HG02588 (cell line): ENCODE measurements around the gene RANBP3.
A peak's percentile ranks its signal among the peaks of the same experiment; 100 is the strongest.
"Not testable (repeated sequence)": the region's sequence is repeated elsewhere in the genome, so short reads cannot be mapped to it uniquely, and the experiment has no call there.

ENCODE experiments used
- ATAC-seq: cut with Tn5 transposase; IDR thresholded peaks from one replicate; pipeline ENCODE4 v1.9.1; 2021; ENCODE audit warnings: mild to moderate bottlenecking, moderate library complexity; ENCODE audit not compliant: unreplicated experiment

The RANBP3 gene, protein sequence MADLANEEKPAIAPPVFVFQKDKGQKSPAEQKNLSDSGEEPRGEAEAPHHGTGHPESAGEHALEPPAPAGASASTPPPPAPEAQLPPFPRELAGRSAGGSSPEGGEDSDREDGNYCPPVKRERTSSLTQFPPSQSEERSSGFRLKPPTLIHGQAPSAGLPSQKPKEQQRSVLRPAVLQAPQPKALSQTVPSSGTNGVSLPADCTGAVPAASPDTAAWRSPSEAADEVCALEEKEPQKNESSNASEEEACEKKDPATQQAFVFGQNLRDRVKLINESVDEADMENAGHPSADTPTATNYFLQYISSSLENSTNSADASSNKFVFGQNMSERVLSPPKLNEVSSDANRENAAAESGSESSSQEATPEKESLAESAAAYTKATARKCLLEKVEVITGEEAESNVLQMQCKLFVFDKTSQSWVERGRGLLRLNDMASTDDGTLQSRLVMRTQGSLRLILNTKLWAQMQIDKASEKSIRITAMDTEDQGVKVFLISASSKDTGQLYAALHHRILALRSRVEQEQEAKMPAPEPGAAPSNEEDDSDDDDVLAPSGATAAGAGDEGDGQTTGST

DNA sequence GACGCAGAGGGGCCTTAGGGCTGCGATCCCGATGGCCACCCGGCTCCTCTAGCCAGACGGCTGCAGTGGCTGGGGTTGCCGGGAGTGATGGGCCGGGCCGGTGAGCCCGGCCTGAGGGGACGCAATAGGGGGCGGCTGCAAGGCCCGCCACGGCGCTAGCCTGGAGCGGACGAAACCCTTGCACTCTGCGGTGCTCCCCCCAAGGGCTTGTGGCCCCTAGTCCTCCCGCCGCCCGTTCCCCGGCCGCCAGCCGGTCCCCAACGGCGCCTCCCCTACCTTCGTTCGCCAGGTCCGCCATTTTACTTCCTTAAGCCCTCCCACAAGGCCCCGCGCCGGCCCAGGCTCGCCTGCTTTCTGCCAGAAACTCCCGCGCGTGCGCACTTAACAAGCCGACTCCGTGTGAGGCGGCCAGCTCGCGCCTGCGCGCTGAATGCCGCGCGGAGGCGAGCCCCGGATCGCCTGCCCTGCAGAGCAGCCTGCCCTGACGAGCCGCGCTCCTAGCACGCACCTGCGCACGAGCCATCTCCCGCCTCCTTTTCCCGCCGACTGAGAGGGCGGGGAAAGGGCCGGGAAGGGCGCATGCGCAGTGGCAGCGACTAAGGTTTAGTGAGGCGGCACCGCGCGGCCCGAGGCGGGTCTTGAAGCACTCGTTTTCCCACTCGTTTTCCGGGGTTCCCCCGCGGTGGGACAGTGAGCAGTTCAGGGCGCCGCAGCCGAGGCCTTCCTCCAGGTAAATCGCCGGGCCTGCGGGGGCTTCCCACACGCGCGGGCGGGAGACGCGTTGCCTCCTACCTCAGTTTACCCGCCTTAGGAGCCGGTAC lies at the start of gene RANBP3:
RANBP3 (minus strand) TSS at position 356 of the 821 bp plus-strand sequence; CDS start at position 298, 58 bp downstream.
- ATAC-seq, result peak; percentile 87

DNA sequence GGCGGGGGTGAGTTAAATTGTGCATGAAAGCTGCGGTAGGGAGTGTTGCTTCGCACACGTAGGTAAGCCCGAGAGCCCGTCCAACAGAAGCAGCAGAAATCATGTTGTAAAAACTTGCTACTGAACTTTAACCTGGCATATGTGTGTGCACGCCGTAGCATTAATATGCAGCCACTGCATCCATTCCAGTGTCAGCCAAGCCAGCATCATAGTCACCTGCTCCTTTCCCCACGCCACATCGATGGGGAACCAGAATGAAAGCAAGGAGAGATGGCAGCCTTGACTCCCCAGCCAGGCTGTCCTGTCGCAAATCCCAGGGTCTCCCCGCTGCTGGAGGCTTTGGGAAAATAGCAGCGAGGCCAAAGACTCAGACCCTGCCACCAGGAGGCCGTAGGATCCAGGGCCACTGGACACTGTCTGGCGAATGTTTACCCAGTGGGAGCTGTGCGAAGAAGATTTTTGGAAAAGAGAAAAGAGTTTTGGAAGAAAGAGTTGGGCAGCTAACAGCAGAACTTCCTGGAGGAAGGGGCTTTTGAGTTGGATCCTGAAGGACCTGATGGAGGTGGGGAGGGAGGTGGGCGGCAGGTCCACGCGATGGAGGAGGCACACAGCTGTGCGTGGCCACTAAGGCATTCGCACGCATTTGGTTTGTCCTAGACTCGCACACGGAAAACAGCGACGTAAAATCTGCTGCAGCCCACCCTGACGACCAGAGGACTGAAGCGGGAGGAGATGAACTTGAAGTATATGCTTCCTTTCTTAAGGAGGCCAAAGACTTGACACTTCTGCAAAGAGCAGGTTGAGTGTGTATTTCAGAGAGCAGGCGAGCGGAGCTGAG lies 48.7 kb upstream of the RANBP3 start:
- ATAC-seq, result no peak

DNA sequence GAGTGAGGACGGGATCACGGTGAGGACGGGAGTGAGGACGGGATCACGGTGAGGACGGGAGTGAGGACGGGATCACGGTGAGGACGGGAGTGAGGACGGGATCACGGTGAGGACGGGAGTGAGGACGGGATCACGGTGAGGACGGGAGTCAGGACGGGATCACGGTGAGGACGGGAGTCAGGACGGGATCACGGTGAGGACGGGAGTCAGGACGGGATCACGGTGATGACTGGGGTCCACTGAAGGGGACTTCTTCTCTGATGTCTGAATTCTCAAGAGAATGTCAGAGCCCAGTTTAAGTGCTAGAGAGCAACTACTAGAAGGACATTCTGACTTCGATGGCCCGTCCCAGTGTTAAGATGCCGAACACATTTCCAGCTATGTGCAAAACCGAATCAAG lies 46.8 kb upstream of the RANBP3 start:
- ATAC-seq, result not testable (repeated sequence)

DNA sequence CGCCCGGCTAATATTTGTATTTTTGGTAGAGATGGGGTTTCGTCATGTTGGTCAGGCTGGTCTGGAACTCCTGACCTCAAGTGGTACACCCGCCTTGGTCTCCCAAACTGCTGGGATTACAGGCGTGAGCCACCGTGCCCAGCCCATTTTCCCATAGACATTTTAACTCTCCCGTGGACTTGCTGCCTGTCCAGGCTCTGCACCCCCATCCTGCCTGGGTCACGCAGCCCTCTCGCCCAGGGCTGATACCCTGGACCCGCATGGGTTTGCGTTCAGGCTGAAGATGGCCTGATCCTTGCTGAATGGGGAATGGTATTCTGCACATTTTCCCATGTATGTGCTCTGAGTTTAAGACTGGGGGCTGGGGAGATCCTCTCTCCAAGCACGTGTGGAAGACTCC lies 46.0 kb upstream of the RANBP3 start:
- no peak for ATAC-seq

DNA sequence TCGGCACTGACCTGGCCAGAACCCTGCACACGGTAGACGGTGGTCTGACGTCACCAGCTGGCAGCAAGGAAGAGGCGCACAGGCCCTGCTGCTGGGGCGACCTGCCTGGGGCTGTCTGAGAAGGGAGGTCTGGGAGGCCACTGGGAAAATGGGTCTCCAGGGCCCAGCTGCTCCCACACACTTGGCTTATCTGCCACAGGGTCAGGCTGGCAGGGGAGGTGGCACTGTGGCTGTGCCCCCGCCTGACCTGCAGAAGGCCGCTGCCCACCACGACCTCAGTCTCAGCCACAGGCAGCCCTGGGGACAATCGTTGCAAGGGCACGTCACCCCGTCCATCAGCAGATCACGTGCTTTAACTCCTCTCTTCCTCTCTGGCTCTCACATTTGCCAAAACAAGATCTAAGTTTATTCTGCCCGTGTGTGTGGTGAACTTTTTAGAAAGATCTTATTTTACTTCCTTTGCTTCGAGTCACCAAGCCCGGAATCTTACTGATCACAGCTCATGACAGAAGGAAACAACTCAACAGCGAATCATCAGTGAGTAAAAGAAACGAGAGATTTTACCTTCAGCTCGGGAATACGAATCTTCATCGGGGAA lies 45.2 kb upstream of the RANBP3 start:
- no peak for ATAC-seq

DNA sequence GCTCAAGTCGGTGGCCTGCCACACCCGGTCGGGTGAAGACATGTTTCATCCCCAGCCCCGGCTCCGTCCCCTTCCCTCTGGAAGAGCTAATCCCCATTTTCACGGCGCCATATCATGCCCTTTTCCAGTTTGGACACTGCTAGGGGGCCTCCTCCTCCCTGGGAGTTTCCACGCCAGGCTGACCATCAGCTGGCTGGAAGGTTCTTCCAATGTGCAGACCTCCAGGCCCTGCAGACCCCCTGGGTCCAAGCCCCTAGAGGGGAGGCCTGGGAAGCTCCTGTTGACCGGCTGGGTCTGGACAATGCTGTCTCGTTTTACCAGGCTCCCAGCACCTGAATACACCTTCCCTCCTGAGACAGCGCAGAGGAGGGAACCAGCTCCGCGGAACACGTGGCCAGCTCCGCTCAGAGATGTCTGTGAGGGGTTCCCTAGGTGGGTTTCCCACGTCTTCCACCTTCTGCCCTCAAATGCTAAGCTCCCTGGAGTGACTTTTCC lies 44.7 kb upstream of the RANBP3 start:
- no peak for ATAC-seq

DNA sequence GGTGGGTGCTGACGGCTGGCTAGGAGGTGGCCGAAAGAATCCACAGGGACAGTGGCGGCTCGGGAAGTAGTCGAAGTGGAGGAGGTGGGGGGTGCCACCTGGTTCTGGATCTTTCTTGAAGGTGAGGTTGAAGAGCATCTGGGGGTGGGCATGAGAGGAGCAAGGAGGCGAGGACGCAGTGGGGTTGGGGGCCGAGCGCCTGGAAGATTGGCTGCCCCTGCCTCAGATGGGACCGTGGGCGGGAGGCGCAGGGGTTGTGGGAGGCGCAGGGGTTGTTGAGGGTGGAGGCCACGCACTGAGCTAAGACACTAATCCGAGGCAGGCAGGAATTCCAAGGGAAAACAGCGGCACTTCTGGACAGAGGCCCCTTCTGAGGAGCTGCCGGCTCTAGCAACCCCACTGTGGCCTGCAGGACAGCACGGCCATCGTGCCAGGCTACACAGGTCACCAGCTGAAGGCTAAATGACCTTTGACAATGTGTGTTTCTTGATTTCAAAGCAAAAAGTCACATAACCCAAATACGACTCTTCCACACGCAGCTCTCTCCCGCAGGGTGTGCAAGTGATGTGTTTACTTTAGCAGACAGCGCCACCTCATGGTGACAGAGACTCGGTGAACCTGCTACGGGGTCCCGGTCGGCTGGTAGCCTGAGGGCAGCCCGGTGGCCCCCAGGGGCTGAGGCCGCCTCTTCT lies 44.1 kb upstream of the RANBP3 start:
- ATAC-seq, result no peak

DNA sequence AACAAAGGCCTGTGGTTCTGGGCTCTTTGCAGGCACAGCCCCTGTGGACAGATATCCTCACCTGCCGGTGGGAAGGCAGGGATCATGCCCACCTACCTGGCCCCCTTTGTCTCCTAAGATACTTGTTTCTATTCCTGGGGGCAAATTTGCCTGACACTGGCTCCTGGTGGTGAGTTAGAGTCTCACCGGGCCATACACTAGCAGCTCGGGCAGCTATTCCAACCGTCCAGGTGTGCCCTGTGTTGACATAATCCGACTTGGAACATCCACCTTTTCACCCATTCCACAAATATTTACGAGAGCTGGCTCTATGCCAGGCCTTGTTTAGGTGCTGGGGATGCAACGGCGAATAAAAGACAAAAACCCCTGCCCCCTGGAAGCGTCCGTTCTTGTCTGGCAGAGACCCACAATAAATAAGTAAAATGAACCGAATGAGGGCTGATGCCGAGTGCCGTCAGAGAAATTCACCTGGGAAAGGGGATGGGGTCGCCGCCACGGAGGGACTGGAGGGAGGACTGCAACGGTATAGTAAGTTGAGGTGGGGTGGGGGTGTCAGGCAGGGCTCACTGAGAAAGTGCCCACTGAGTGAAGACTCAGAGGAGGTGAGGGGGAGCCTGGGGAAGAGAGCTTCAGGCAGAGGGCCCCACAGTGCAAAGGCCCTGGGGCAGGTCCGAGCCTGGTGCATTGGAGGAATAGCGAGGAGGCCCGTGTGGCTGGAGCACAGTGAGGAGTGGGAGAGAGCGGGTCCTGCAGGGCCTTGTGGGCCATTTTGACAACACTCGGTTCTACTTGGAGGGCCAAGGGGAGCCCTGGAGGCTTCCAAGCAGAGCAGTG lies 43.2 kb upstream of the RANBP3 start:
- ATAC-seq, result no peak

DNA sequence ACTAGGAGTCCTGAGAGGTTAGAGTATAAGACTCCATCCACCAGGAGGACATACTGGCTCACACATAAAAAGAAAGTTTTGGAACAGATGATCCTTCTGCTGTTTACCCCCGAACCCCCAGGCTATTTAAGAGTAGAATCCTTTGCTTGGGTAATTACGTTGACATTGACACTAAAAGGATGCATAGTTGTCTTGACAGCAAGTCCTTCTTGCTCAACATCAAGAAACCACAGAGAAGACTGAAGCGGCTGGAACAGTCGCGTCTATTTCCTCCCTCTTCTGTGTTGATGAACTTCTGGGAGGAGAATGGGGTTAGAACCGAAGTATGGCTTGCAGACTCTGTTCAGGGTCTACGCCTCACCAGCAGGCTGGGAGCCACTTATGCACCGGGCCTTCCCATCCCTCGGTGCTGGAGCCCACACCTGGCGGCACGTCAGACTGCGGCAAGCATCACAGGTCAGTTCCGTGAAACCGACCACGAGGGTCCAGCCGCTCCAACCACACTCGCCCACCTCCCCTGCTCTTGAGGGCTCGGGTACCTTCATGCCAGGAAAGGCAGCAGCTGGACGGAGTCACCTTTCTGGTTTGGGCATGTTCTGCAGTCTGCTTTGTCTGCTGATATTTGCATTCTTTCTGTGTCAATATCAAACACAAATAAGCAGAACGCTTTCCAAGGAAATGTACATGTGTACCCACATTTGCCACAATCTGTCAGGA lies 42.4 kb upstream of the RANBP3 start:
- no peak for ATAC-seq

DNA sequence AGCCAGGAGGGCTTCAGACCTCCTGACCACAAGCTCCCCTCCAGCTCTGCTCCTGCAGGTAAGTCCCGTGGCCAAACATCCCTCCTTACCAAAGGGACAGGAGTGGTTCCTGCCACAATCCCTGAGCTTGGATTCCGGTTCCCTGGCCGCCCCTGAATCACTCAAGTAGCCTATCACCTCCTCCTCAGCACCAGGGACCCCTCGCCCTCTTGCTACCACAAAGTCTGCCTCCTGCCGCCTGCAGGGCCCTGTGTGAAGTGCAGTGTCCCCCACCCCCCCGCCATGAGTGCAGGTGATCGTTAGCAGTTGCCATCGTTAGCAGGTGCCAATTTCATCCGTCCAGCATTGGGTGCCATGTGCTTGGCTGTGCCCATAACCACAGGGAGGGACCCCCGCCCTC lies 40.8 kb upstream of the RANBP3 start:
- no peak for ATAC-seq

DNA sequence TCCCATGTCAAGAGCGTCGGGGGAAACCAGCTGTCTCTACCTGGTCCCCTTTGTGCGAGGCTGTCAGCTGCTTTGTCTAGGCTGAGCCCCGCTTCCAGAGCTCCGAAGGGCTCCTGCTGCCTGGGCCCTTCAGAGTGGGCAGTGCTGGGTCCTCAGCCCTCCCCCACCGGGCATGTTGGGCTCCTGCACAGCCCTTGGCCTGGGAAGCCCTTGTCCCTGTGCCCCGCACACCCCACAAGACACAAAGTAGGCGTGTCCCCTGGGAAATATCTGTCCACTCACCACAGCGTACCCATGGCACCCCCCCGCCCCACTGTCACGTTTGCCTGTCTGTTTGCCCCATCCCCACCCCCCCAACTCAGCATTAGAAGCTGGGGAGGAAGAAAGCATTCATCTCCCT lies 39.6 kb upstream of the RANBP3 start:
- no peak for ATAC-seq

DNA sequence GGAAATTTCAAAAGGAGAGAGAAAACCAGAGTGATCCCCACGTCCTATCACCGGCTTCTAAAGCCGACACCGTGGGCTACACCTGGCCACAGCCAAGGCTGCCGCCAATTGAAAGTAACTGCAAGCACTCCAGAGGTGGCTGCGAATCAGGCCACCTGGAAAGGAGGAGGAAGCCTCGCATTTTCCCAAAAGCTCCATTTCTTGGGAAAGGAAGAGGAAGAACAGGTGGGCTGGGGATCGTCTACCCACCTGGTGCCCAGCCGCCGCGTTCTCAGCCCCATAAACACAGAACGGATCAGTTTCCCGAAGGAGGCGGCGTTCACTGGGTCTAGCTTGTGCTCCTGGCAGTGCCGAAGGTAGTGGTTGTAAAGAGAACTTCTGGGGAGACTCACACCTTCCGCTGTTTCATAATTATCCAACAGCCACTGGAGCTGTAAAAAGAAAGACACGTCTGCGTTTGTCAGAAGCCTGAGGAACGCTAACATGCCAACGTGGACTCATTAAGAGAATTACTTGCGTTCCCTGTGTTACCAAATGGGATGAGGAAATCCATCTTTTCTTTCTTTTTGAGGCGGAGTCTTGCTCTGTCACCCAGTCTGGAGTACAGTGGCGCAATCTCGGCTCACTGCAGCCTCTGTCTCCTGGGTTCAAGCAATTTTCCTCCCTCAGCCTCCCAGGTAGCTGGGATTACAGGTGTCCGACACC lies 38.1 kb upstream of the RANBP3 start:
- no peak for ATAC-seq

DNA sequence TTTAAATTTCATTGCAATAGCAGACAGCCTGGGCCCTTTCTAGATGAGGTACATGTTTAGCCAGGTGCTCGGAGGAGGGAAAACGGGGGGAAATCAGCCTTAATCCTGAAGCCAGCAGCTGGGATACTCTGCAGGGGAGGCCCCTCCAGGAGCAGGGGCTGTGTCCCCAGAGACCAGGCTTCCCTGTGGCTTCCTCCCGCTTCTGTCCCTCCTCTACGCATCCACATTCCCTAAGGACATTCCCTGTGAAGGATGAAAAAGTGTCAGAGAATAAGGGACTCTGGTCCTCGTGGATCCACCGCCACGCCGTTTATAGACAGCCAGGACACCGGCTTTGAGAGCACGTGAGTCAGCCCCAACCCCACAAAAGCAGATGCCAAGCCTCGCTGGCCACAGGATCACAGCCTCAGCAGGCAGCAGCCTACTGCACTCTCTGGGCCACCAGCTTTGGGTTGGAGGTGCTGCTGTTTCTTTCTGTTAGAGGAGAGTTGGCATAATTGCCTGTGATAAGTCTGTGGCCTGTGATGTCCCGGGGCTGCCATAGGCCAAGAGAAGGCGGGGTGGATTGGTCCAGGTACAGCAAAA lies 36.7 kb upstream of the RANBP3 start:
- no peak for ATAC-seq

DNA sequence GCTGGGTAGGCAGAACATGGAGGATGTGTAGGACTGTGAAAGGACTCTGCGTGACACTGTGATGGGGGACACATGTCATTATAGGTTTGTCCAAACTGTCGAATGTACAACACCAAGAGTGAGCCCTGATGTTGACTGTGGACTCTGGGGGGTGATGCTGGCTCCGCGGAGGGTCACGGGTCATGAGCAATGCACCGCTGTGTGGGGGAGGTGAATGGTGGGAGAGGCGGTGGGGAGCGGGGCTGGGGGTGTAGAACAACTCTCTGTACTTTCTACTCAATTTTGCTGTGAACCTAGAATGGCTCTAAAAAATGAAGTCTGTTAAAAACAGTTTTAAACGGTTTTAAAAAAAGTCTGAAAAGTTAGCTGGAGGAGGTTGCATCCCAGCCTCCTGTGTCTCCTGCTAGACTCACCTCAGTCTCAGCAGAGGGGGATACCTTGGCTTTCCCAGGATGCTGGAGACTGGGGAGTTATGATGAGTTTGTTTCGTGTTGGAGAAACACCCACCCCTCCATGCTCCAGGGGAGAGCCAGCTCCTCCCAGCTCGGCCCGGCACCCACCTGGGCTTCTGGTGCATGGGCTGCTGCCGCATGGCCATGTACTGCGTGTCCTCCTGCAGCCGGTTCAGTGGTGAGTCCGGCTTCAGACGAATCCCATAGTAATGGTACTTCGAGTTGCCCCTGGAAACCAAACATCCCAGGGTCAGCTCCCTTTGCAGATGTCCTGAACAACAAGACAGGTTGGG lies 34.7 kb upstream of the RANBP3 start:
- no peak for ATAC-seq

DNA sequence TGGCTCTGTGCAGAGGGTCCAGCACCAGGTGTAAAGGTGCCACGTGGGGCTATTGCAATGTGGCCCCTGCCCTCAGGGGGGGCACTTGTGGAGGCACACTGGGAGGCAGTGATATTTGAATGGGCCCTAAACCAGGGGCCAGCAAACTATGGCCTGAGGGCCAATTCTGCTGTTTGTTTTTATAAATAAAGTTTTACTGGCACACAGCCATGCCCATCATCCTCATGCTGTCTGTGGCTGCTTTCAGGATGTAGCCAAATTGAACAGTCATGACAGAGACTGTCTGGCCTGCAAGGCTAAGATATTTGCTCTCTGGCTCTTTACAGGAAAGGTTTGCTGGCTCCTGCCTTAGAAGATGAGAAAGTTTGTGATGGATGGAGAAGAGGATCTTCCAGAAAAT lies 33.9 kb upstream of the RANBP3 start:
- no peak for ATAC-seq

DNA sequence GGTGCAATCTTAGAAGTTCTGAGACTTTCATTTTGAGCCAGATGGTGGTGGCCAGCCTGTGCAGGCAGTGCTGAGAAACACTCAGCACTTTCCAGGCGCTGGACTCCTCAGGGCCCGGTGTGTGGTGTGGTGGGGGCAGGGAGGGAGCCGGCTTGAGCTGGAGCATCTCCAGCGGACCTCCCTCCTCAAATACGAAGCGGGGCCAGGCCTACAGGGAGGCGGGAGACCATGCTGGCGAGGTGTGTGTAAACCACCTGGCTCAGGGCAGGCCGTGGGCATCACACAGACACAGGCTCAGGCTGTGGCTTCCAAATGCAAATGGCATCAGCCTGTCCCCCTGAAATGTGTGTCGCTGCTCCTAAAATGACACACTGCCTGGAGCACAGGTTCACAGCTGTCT lies 33.3 kb upstream of the RANBP3 start:
- ATAC-seq, result no peak

DNA sequence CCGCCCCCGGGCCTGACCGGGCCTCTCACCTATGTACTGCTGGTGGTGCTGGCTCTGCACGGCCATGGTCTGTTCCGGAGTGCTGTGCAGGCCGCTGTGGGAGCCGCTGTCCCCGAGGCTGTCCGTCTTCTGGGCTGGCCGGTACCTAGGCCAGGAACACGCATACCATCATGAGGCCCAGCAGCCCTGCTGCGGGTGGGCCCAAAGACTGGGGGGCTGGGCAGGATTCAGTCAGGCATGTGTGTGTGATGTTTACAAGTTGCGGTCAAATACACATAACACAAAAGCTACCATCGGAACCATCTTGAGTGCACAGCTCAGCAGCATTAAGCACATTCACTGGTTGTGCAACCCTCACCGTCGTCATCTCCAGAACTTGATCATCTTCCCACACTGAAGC lies 32.2 kb upstream of the RANBP3 start:
- ATAC-seq, result no peak
